Right lobe of liver (tissue), 4 donors: ENCODE results near the gene GABARAPL2.

Experiments
- CTCF ChIP-seq, 4 donors: fragments of 200-600 bp in 3 of 4; fragments of 450-650 bp in 1 of 4; IDR thresholded peaks; one replicate each; pipeline versions ENCODE4 v1.5.1 to v1.8.0; 2016 to 2022; ENCODE audit warnings: antibody characterized with exemption in 4 of 4, mild to moderate bottlenecking in 2 of 4
- POLR2A ChIP-seq: fragments of 450-650 bp; IDR thresholded peaks from one replicate; pipeline ENCODE4 v1.6.1; 2017; ENCODE audit warnings: antibody characterized with exemption, mild to moderate bottlenecking
- donor health status: DM: no; HTN: no; CAD: no.
- donor health status: DM: no; HTN: no; CAD: no.
- donor health status: DM: no; HTN: yes; CAD: no.

GRCh38 chr16:75570396-75571065, 4.4 kb downstream of the GABARAPL2 start:
- TF ChIP-seq POLR2A (no peak), CTCF (IDR thresholded peaks at IDR 0.05) (no peak)
